Adrenal gland (tissue), 5 donors: ENCODE results near the gene PCK1.

Source experiments
- POLR2A ChIP-seq, 2 donors: fragments of 450-650 bp; IDR thresholded peaks; one replicate each; pipeline ENCODE4 v1.6.1; 2017; ENCODE audit warnings: antibody characterized with exemption in 2 of 2, mild to moderate bottlenecking in 2 of 2, moderate library complexity in 1 of 2
- TF ChIP-seq, protein P1 (sequence below), 6 experiments: fragments of 450-650 bp in 4 of 6; fragments of 200-600 bp in 2 of 6; sonication (generic) in 1 of 6; IDR thresholded peaks; 1 replicate in 5 of 6; 2 replicates in 1 of 6; pipeline versions ENCODE4 v1.5.1 to v1.8.0; 2016 to 2021; ENCODE audit warnings: antibody characterized with exemption in 6 of 6, mild to moderate bottlenecking in 2 of 6, moderate library complexity in 1 of 6
- donor health status: DM: no; HTN: no; CAD: no.

- TF ChIP-seq, protein P1, sequence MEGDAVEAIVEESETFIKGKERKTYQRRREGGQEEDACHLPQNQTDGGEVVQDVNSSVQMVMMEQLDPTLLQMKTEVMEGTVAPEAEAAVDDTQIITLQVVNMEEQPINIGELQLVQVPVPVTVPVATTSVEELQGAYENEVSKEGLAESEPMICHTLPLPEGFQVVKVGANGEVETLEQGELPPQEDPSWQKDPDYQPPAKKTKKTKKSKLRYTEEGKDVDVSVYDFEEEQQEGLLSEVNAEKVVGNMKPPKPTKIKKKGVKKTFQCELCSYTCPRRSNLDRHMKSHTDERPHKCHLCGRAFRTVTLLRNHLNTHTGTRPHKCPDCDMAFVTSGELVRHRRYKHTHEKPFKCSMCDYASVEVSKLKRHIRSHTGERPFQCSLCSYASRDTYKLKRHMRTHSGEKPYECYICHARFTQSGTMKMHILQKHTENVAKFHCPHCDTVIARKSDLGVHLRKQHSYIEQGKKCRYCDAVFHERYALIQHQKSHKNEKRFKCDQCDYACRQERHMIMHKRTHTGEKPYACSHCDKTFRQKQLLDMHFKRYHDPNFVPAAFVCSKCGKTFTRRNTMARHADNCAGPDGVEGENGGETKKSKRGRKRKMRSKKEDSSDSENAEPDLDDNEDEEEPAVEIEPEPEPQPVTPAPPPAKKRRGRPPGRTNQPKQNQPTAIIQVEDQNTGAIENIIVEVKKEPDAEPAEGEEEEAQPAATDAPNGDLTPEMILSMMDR (IDR thresholded peaks at IDR 0.05): no peak
- no peak for TF ChIP-seq POLR2A (IDR thresholded peaks at IDR 0.05)
Measured at GRCh38 chr20:57600320-57601210, 39.7 kb downstream of the PCK1 start.
